ENCODE results near the gene TEX264.

Gene TEX264

GRCh38 chr3:51673181-51673801 is 2.2 kb downstream of the TEX264 start:
- in situ Hi-C loops (cut with HindIII; ENCODE audit: low pct_ligation_motif_present, low sequenced_read_pairs), result no loop called here
- Histone ChIP-seq H3K27ac (no peak overlapping the region), H3K36me3 (replicated peaks) (no peaks in the 10 kb centered on the region), H3K27me3 (replicated peaks) (no peaks in the 10 kb centered on the region), H3K4me3 (ENCODE audit: low read depth, low read length) (no peak overlapping the region)
- TF ChIP-seq, protein P1, sequence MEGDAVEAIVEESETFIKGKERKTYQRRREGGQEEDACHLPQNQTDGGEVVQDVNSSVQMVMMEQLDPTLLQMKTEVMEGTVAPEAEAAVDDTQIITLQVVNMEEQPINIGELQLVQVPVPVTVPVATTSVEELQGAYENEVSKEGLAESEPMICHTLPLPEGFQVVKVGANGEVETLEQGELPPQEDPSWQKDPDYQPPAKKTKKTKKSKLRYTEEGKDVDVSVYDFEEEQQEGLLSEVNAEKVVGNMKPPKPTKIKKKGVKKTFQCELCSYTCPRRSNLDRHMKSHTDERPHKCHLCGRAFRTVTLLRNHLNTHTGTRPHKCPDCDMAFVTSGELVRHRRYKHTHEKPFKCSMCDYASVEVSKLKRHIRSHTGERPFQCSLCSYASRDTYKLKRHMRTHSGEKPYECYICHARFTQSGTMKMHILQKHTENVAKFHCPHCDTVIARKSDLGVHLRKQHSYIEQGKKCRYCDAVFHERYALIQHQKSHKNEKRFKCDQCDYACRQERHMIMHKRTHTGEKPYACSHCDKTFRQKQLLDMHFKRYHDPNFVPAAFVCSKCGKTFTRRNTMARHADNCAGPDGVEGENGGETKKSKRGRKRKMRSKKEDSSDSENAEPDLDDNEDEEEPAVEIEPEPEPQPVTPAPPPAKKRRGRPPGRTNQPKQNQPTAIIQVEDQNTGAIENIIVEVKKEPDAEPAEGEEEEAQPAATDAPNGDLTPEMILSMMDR (IDR thresholded peaks at IDR 0.05; ENCODE audit: low read depth, low read length, missing control alignments), result no peak
- DNase-seq, result no peak

DNA sequence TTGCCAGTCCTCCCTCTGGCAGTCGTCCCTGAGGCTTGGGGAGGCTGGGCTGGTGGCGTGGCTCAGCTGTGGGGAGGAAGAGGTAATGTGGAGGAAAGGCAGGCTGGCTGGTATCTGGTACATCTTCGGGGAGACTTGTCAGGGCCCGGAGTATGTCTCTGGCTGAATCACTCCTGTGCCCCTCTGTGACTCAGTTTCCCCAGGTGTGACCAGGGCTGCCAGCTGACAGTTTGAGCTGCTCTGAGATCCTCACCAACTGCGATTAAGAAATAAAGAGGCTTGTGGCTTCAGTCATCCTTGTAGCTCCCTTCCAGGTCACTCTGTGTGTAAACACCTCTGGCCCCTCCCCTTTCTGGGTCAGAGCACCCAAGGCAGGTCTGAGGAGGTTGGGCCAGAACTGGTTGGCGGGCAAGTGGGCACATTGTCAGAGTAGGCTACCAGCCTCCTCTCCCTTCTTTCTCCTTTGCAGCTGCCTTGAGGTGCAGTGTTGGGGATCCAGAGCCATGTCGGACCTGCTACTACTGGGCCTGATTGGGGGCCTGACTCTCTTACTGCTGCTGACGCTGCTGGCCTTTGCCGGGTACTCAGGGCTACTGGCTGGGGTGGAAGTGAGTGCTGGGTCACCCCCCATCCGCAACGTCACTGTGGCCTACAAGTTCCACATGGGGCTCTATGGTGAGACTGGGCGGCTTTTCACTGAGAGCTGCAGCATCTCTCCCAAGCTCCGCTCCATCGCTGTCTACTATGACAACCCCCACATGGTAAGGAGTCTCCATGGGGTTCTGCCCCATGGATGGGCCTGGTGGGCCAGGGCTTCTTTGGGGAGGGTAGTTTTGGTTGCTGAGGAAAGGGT is 3.0 kb downstream of the TEX264 start:
- TF ChIP-seq, protein P1 (IDR thresholded peaks at IDR 0.05; ENCODE audit: low read depth, low read length, missing control alignments), result no peak
- Histone ChIP-seq H3K27me3 (replicated peaks) (no peaks in the 10 kb centered on the region), H3K4me3 (ENCODE audit: low read depth, low read length) (no peak overlapping the region), H3K27ac (no peak overlapping the region), H3K36me3 (replicated peaks) (no peaks in the 10 kb centered on the region)
- DNase-seq, result no peak
- in situ Hi-C loops (cut with HindIII; ENCODE audit: low pct_ligation_motif_present, low sequenced_read_pairs), result no loop called here

DNA sequence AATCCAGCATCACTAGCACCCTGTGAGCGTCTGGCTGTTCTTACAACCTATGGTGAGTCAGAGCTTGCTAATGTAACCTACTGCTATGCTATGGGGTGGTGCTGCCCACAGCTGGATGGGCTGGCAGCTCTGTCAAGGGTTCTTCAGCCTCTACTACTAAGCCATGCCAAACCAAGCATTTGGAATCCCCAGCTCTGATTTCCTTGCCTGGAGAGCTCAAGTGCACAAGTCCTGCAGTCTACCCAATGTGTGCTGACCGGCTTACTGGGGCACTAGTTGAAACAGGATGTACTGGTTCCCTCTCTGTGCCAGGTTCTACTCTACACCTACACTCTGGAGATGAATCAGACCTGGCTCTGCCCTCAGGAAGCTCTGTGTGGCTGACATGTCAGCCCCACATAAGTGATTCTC is 4.2 kb downstream of the TEX264 start:
- DNase-seq, result no peak
- no peaks in the 10 kb centered on the region for H3K27me3 ChIP-seq (replicated peaks)
- H3K4me3 ChIP-seq (ENCODE audit: low read depth, low read length), result no peak overlapping the region
- TF ChIP-seq, protein P1 (IDR thresholded peaks at IDR 0.05; ENCODE audit: low read depth, low read length, missing control alignments), result no peak
- no peaks in the 10 kb centered on the region for H3K36me3 ChIP-seq (replicated peaks)
- in situ Hi-C loops (cut with HindIII; ENCODE audit: low pct_ligation_motif_present, low sequenced_read_pairs), result no loop called here
- H3K27ac ChIP-seq, result no peak overlapping the region

DNA sequence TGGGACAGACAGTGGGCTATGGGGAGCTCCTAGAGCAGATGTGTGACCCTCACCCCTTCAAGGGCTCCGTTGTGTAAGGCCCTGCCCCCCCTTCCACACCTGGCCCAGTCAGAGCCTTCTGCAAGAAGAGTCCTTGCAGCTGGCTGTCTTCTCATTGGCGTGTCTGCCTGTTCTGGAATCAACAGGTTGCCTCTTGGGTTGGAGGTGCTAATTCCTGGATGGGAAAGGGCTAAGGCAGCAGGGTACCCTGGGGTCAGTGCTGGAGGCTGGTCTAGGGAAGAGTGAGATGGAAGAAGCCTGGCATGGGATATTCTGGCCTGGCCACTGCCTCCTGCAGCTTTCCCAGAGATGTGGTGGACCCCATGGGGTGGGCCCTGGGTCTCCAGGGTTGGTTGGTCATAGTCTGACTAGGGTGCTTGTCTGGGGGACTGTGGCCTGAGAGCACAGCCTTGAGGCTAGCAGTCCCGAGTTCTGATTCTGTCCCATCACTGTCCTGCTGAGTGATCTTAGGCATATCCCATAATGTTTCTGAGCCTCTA is 5.1 kb downstream of the TEX264 start:
- in situ Hi-C loops (cut with HindIII; ENCODE audit: low pct_ligation_motif_present, low sequenced_read_pairs), result no loop called here
- Histone ChIP-seq H3K4me3 (ENCODE audit: low read depth, low read length) (no peak overlapping the region), H3K27ac (no peak overlapping the region), H3K27me3 (replicated peaks) (no peaks in the 10 kb centered on the region), H3K36me3 (replicated peaks) (no peaks in the 10 kb centered on the region)
- DNase-seq, result no peak
- TF ChIP-seq, protein P1 (IDR thresholded peaks at IDR 0.05; ENCODE audit: low read depth, low read length, missing control alignments), result no peak

DNA sequence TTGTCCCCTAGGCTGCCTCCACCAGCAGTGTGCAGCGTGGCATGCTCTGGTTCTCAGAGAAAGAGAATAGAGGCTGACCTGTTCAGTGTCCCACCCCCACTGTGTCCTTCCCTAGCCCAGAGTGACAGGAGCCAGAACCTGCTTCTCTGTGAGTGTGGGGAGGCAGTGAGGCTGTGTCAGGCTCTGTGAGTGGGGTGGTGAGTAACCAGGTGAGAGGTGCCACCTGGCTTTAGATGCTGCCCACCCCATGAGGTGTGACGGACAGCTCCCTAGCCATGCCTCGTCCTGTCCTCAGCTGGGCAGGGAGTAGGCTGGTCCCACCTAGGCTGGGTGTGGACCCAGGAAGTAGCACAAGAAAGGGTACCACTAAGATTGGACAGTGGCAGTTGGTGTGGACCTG is 6.3 kb downstream of the TEX264 start:
- no peak for DNase-seq
- H3K27ac ChIP-seq, result no peak overlapping the region
- no peak overlapping the region for H3K4me3 ChIP-seq (ENCODE audit: low read depth, low read length)
- no peaks in the 10 kb centered on the region for H3K36me3 ChIP-seq (replicated peaks)
- in situ Hi-C loops (cut with HindIII; ENCODE audit: low pct_ligation_motif_present, low sequenced_read_pairs), result no loop called here
- H3K27me3 ChIP-seq (replicated peaks), result no peaks in the 10 kb centered on the region
- TF ChIP-seq, protein P1 (IDR thresholded peaks at IDR 0.05; ENCODE audit: low read depth, low read length, missing control alignments), result no peak

Measured in brain microvascular endothelial cell (primary cell).